SU-DHL-6 (cell line): ENCODE measurements around the gene PRKCA.

Experiments used
- H2AFZ ChIP-seq: fragments of 200-600 bp; sonication (generic); 2 replicates; pipeline ENCODE4 v1.6.1; 2014; ENCODE audit warnings: low read depth, mild to moderate bottlenecking, moderate library complexity, mixed read lengths, antibody characterized with exemption, low read length; ENCODE audit not compliant: severe bottlenecking
- H3F3A ChIP-seq: fragments of 200-600 bp; shearing (Covaris generic); 2 replicates; pipeline ENCODE4 v1.6.0; 2016; ENCODE audit warnings: antibody characterized with exemption, mild to moderate bottlenecking; ENCODE audit not compliant: insufficient read depth
- H3K27ac ChIP-seq: fragments of 200-600 bp; sonication (generic); 2 replicates; pipeline ENCODE4 v1.5.1; 2016; ENCODE audit warnings: low read depth, mild to moderate bottlenecking, low read length, moderate library complexity, mixed read lengths
- H3K27me3 ChIP-seq: fragments of 200-600 bp; sonication (generic), shearing (Covaris generic); 2 replicates; pipeline ENCODE4 v1.6.0; 2014; ENCODE audit warnings: mild to moderate bottlenecking, low read length
- H3K36me3 ChIP-seq: fragments of 200-600 bp; sonication (generic); 2 replicates; pipeline ENCODE4 v1.6.1; 2014; ENCODE audit warnings: mild to moderate bottlenecking, low read length, mixed read lengths
- H3K4me2 ChIP-seq: fragments of 300-600, 200-600 bp; shearing (Covaris generic), sonication (generic); 2 replicates; pipeline ENCODE4 v1.6.0; 2014; ENCODE audit warnings: low read length, low read depth, mild to moderate bottlenecking; ENCODE audit not compliant: poor library complexity, severe bottlenecking
- H3K4me3 ChIP-seq: fragments of 200-600 bp; sonication (generic); 2 replicates; pipeline ENCODE4 v1.5.1; 2014; ENCODE audit warnings: antibody characterized with exemption, low read length, mild to moderate bottlenecking, mixed read lengths; ENCODE audit not compliant: insufficient read depth, poor library complexity, severe bottlenecking
- H3K79me2 ChIP-seq: fragments of 200-600 bp; sonication (generic); 2 replicates; pipeline ENCODE4 v1.6.1; 2014; ENCODE audit warnings: mild to moderate bottlenecking, low read length, moderate library complexity; ENCODE audit not compliant: insufficient read depth
- H3K9ac ChIP-seq: fragments of 200-600 bp; sonication (generic); 2 replicates; pipeline ENCODE4 v1.7.0; 2014; ENCODE audit warnings: mild to moderate bottlenecking, low read length
- H3K9me2 ChIP-seq: fragments of 200-600 bp; sonication (generic); replicated peaks from 2 replicates; pipeline ENCODE4 v1.6.1; 2014; ENCODE audit warnings: low read length; ENCODE audit not compliant: insufficient read depth
- H3K9me3 ChIP-seq: fragments of 200-600 bp; sonication (generic); 2 replicates; pipeline ENCODE4 v1.6.1; 2014; ENCODE audit warnings: low read length, mixed read lengths; ENCODE audit not compliant: insufficient read depth
- H4K20me1 ChIP-seq: fragments of 200-600 bp; sonication (generic); 2 replicates; pipeline ENCODE4 v1.6.1; 2014; ENCODE audit warnings: low read depth, mild to moderate bottlenecking, antibody characterized with exemption, low read length, moderate library complexity, mixed read lengths
- EZH2phosphoT487 ChIP-seq: fragments of 200-600 bp; sonication (generic), shearing (Covaris generic); conservative IDR thresholded peaks from 2 replicates; pipeline ENCODE4 v1.6.1; 2018; ENCODE audit warnings: mild to moderate bottlenecking, antibody characterized with exemption, low read length, moderate library complexity, mixed read lengths
- TF ChIP-seq, protein P1 (sequence below): fragments of 200-600 bp; sonication (generic); IDR thresholded peaks from one replicate; pipeline ENCODE4 v1.5.1; 2017; ENCODE audit warnings: antibody characterized with exemption, mild to moderate bottlenecking, low read length, moderate library complexity; ENCODE audit not compliant: insufficient read depth, poor library complexity, severe bottlenecking

The PRKCA gene

DNA sequence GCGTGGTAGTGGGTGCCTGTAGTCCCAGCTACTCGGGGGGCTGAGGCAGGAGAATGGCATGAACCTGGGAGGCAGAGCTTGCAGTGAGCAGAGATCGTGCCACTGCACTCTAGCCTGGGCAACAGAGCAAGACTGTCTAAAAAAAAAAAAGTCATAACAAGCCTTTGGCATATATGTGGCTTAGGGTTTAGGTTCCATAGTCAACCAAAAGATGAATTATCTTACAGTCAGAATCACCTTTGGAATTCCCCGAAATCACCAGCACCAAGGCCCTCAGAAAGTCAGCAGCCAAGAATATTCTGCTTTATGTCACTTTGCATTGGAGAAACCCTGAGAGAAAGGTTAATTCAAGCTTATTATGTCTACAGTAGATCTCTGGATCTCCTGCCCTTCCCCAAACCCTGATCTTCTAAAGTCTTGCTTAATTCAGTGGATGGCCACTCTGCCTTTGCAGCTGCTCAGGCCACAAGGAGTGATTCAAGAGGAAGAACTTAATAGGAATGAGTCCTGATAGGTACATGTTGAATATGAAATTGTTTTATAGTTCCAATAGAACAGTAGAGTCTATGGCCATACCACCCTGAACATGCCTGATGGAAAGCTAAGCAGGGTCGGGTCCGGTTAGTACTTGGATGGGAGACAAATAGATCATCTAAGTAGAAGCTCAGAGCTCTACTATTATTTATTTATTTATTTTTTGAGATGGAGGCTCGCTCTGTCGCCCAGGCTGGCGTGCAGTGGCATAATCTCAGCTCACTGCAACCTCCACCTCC is 336.5 kb downstream of the PRKCA start:
- Histone ChIP-seq H3K4me3 (no peak overlapping the region), H4K20me1 (no peaks in the 10 kb centered on the region)
- TF ChIP-seq, protein P1, sequence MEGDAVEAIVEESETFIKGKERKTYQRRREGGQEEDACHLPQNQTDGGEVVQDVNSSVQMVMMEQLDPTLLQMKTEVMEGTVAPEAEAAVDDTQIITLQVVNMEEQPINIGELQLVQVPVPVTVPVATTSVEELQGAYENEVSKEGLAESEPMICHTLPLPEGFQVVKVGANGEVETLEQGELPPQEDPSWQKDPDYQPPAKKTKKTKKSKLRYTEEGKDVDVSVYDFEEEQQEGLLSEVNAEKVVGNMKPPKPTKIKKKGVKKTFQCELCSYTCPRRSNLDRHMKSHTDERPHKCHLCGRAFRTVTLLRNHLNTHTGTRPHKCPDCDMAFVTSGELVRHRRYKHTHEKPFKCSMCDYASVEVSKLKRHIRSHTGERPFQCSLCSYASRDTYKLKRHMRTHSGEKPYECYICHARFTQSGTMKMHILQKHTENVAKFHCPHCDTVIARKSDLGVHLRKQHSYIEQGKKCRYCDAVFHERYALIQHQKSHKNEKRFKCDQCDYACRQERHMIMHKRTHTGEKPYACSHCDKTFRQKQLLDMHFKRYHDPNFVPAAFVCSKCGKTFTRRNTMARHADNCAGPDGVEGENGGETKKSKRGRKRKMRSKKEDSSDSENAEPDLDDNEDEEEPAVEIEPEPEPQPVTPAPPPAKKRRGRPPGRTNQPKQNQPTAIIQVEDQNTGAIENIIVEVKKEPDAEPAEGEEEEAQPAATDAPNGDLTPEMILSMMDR, result no peak
- no peak for TF ChIP-seq EZH2phosphoT487

DNA sequence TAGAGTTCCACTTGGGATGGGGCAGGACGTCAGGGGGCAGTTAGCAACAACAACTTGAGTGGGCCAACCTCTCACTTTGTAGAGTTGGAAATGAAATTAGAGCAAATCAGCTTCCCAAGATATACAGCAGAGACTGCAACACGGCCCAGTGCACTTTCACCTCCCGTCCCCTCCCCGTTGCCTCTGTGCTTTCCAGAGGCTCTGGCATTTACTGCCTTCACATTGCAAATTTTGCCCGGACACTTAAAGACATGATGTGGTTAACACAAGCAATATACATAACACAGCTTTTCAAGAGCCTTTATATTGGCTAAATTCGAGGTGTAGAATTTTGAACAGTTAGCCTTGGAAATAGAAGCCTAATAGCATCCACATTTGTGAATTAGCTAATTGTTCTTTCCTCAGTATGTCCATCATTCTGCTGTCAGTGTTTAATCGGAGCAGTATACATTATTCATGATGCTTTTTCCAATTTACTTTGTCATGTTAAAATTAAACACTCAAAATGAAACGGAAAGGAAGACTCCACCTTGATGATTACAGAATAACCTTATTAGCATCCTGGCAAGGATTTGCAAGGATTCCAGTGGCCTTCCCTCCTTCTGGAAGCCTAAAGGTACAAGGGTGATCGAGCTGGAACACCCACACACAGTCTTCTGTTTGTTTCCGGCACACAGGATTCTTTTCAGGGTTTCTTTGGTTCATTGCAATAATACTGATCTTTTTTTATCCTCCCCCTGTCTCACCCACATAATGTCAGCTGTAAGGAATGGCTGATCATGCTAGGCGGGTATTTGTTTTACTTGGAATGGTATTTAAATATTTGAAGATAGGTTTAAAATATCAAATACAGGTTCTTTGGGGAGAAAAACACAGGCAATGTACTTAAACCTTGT is 341.6 kb downstream of the PRKCA start:
- Histone ChIP-seq H2AFZ (no peak overlapping the region), H4K20me1 (no peaks in the 10 kb centered on the region), H3K4me3 (no peak overlapping the region), H3K27ac (no peak overlapping the region), H3K9me2 (no peaks in the 10 kb centered on the region), H3K9ac (no peak overlapping the region), H3K36me3 (peaks cover 11% of the 10 kb centered on the region; the same call in 1 of the 2 replicates), H3K27me3 (no peaks in the 10 kb centered on the region), H3K9me3 (no peaks in the 10 kb centered on the region), H3K4me2 (no peak overlapping the region), H3K79me2 (no peaks in the 10 kb centered on the region), H3F3A (no peaks in the 10 kb centered on the region)
- no peak for TF ChIP-seq EZH2phosphoT487
- TF ChIP-seq, protein P1, result no peak

More for the DNA sequence above, 336.5 kb downstream of the PRKCA start:
- peaks cover 25% of the 10 kb centered on the region; the same call in 1 of the 2 replicates for H3K79me2 ChIP-seq
- no peaks in the 10 kb centered on the region for H3F3A ChIP-seq
- H3K36me3 ChIP-seq, result peaks cover 5% of the 10 kb centered on the region; the same call in 1 of the 2 replicates
- no peak overlapping the region for H3K4me2 ChIP-seq
- H3K27me3 ChIP-seq, result no peaks in the 10 kb centered on the region
- no peak overlapping the region for H2AFZ ChIP-seq
- H3K9me3 ChIP-seq, result no peaks in the 10 kb centered on the region
- H3K9me2 ChIP-seq, result no peaks in the 10 kb centered on the region
- no peak overlapping the region for H3K9ac ChIP-seq
- no peak overlapping the region for H3K27ac ChIP-seq

DNA sequence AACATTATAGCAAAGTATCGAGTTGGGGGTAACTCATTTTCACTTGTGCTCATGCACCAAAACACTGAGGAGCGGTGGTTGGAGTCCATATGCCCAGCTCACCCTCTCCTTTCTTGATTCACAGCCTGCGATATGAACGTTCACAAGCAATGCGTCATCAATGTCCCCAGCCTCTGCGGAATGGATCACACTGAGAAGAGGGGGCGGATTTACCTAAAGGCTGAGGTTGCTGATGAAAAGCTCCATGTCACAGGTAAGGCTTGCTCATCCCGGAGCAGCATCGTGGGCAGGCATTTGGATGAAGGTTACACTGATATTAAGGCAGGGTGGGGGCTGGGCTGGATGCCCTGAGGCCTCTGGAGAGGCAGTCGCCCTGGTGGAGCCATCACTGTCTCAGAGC is 342.8 kb downstream of the PRKCA start:
- no peaks in the 10 kb centered on the region for H3K9me3 ChIP-seq
- no peaks in the 10 kb centered on the region for H3K9me2 ChIP-seq
- no peak overlapping the region for H3K4me3 ChIP-seq
- H3K27ac ChIP-seq, result no peak overlapping the region
- TF ChIP-seq, protein P1, result no peak
- TF ChIP-seq EZH2phosphoT487, result no peak
- H2AFZ ChIP-seq, result no peak overlapping the region
- H4K20me1 ChIP-seq, result no peaks in the 10 kb centered on the region
- H3F3A ChIP-seq, result no peaks in the 10 kb centered on the region
- H3K79me2 ChIP-seq, result no peaks in the 10 kb centered on the region
- H3K27me3 ChIP-seq, result no peaks in the 10 kb centered on the region
- H3K9ac ChIP-seq, result no peak overlapping the region
- peaks cover 11% of the 10 kb centered on the region; the same call in 1 of the 2 replicates for H3K36me3 ChIP-seq
- no peak overlapping the region for H3K4me2 ChIP-seq
